GM10248 (cell line): Measurements from ENCODE around the gene SNORC.
"Not testable (repeated sequence)": the region's sequence is repeated elsewhere in the genome, so short reads cannot be mapped to it uniquely, and the experiment has no call there.

Experiments used
- CTCF ChIA-PET: fragments of 300-600 bp; sonication (Branson Sonifier 250); formaldehyde crosslinking; extraction: SDS; loops from one replicate; lab custom pipeline; 2021; ENCODE audit warnings: antibody characterized with exemption; lab: Yijun Ruan, JAX
- POLR2A ChIA-PET: fragments of 350-650 bp; sonication (Branson Sonifier 250); formaldehyde crosslinking; extraction: SDS; loops from one replicate; lab custom pipeline; 2020; ENCODE audit warnings: antibody characterized with exemption; lab: Yijun Ruan, JAX
- DNase-seq: peaks from one replicate; pipeline ENCODE4 v3.0.0; 2012; ENCODE audit errors: extremely low spot score
- CTCF ChIP-seq: IDR thresholded peaks from 2 replicates; pipeline ENCODE4 v1.5.1; 2012; ENCODE audit warnings: mild to moderate bottlenecking, low read depth; ENCODE audit errors: extremely low read depth, missing control alignments, control extremely low read depth

The SNORC gene

GRCh38 chr2:232897598-232898408, 27.7 kb downstream of the SNORC start:
- POLR2A ChIA-PET, result no interaction called here
- no peak for TF ChIP-seq CTCF
- CTCF ChIA-PET, result no interaction called here
- no peak for DNase-seq

GRCh38 chr2:232898592-232899543, 28.8 kb downstream of the SNORC start:
- ChIA-PET CTCF (no interaction called here), POLR2A (no interaction called here)
- DNase-seq, result no peak
- no peak for TF ChIP-seq CTCF

GRCh38 chr2:232900811-232901735, 31.0 kb downstream of the SNORC start:
- ChIA-PET POLR2A (no interaction called here), CTCF (no interaction called here)
- no peak for DNase-seq
- no peak for TF ChIP-seq CTCF

GRCh38 chr2:232901736-232902578, 31.9 kb downstream of the SNORC start:
- no peak for TF ChIP-seq CTCF
- POLR2A ChIA-PET, result no interaction called here
- CTCF ChIA-PET, result interaction anchor here (1.0 kb wide), 1 partner anchor 152 kb away, joined by 3 read pairs; no protein-coding TSS in a partner anchor
- no peak for DNase-seq

GRCh38 chr2:232903989-232904388, 33.9 kb downstream of the SNORC start:
- DNase-seq, result no peak
- no peak for TF ChIP-seq CTCF
- POLR2A ChIA-PET, result no interaction called here
- CTCF ChIA-PET, result interaction anchor here (1.9 kb wide), 1 partner anchor 13 kb away, joined by 4 read pairs; no protein-coding TSS in a partner anchor

- POLR2A ChIA-PET, CTCF ChIA-PET, DNase-seq: not testable (repeated sequence)
Observed at GRCh38 chr2:232906867-232907717, 37.0 kb downstream of the SNORC start.

- CTCF ChIA-PET, DNase-seq, POLR2A ChIA-PET: not testable (repeated sequence)
Observed at GRCh38 chr2:232907718-232908085, 37.6 kb downstream of the SNORC start.
